HEK293 (cell line): Measurements from ENCODE around the gene PHC1.
A peak's percentile ranks its signal among the peaks of the same experiment; 100 is the strongest.
"Not testable (repeated sequence)": the region's sequence is repeated elsewhere in the genome, so short reads cannot be mapped to it uniquely, and the experiment has no call there.

Experiments
- CTCF ChIA-PET: fragments of 350-600 bp; formaldehyde crosslinking; extraction: SDS; loops from one replicate; lab custom pipeline; 2021; ENCODE audit warnings: antibody characterized with exemption; lab: Yijun Ruan, JAX
- POLR2A ChIA-PET: fragments of 300-600 bp; formaldehyde crosslinking; extraction: SDS; loops from one replicate; lab custom pipeline; 2020; ENCODE audit warnings: antibody characterized with exemption, inconsistent platforms; lab: Yijun Ruan, JAX
- H3K27ac ChIP-seq: fragments of 200-500 bp; sonication (Bioruptor generic); 2 replicates; pipeline ENCODE4 v1.5.1; 2014; ENCODE audit warnings: low read depth, low read length, control low read depth, inconsistent platforms; ENCODE audit errors: extremely low read depth
- H3K36me3 ChIP-seq, 2 experiments: fragments of 200-500 bp in 1 of 2; sonication (Bioruptor generic) in 1 of 2; 1 replicate in 1 of 2; 2 replicates in 1 of 2; pipeline ENCODE4 v1.5.1; 2014 to 2017; ENCODE audit warnings: inconsistent platforms in 2 of 2, low read length in 2 of 2; ENCODE audit not compliant: control insufficient read depth in 2 of 2, insufficient read depth in 1 of 2
- H3K4me1 ChIP-seq: fragments of 200-500 bp; sonication (Bioruptor generic); 2 replicates; pipeline ENCODE4 v1.5.1; 2014; ENCODE audit warnings: mild to moderate bottlenecking, low read length, inconsistent platforms; ENCODE audit not compliant: control insufficient read depth, insufficient read depth
- H3K4me3 ChIP-seq: 2 replicates; pipeline ENCODE4 v1.5.1; 2011; ENCODE audit warnings: low read depth, mild to moderate bottlenecking, control low read depth, low read length, moderate library complexity
- H3K9me3 ChIP-seq: fragments of 200-500 bp; sonication (Bioruptor generic); 2 replicates; pipeline ENCODE4 v1.5.1; 2014; ENCODE audit warnings: low read depth, low read length, inconsistent platforms; ENCODE audit not compliant: control insufficient read depth, insufficient read depth
- GLIS1 ChIP-seq: fragments of 450-650 bp; formaldehyde crosslinking; IDR thresholded peaks from 2 replicates; pipeline ENCODE4 v1.5.1; 2016; ENCODE audit warnings: missing biosample characterization, missing genetic modification characterization
- KLF1 ChIP-seq: fragments of 450-650 bp; formaldehyde crosslinking; IDR thresholded peaks from 2 replicates; pipeline ENCODE4 v1.5.1; 2016; ENCODE audit warnings: missing biosample characterization, missing genetic modification characterization
- RBAK ChIP-seq: fragments of 450-650 bp; formaldehyde crosslinking; IDR thresholded peaks from 2 replicates; pipeline ENCODE4 v1.5.1; 2016; ENCODE audit warnings: missing biosample characterization, missing genetic modification characterization
- REST ChIP-seq: fragments of 450-650 bp; formaldehyde crosslinking; IDR thresholded peaks from 2 replicates; pipeline ENCODE4 v1.5.1; 2016; ENCODE audit warnings: missing biosample characterization, missing genetic modification characterization
- SCRT2 ChIP-seq: fragments of 450-650 bp; formaldehyde crosslinking; IDR thresholded peaks from 2 replicates; pipeline ENCODE4 v1.5.1; 2016; ENCODE audit warnings: missing biosample characterization, missing genetic modification characterization
- ZEB2 ChIP-seq: fragments of 450-650 bp; formaldehyde crosslinking; IDR thresholded peaks from 2 replicates; pipeline ENCODE4 v1.5.1; 2016; ENCODE audit warnings: missing biosample characterization, missing genetic modification characterization
- ZFP37 ChIP-seq: fragments of 450-650 bp; formaldehyde crosslinking; IDR thresholded peaks from 2 replicates; pipeline ENCODE4 v1.5.1; 2016; ENCODE audit warnings: missing biosample characterization, missing genetic modification characterization
- ZNF169 ChIP-seq: fragments of 450-650 bp; formaldehyde crosslinking; IDR thresholded peaks from 2 replicates; pipeline ENCODE4 v1.5.1; 2016; ENCODE audit warnings: missing biosample characterization, missing genetic modification characterization
- ZNF184 ChIP-seq: fragments of 450-650 bp; IDR thresholded peaks from 2 replicates; pipeline ENCODE4 v1.5.1; 2018; ENCODE audit warnings: missing biosample characterization, mild to moderate bottlenecking, missing genetic modification characterization
- ZNF2 ChIP-seq: fragments of 450-650 bp; formaldehyde crosslinking; IDR thresholded peaks from 2 replicates; pipeline ENCODE4 v1.5.1; 2016; ENCODE audit warnings: missing biosample characterization, missing genetic modification characterization
- ZNF202 ChIP-seq: fragments of 450-650 bp; formaldehyde crosslinking; IDR thresholded peaks from 2 replicates; pipeline ENCODE4 v1.5.1; 2016; ENCODE audit warnings: missing biosample characterization, missing genetic modification characterization, borderline replicate concordance
- ZNF211 ChIP-seq: fragments of 450-650 bp; formaldehyde crosslinking; IDR thresholded peaks from 2 replicates; pipeline ENCODE4 v1.5.1; 2016; ENCODE audit warnings: low read depth, missing biosample characterization, missing genetic modification characterization
- ZNF274 ChIP-seq, 2 experiments: fragments of 200-500 bp in 1 of 2; fragments of 450-650 bp in 1 of 2; sonication (Bioruptor generic) in 1 of 2; formaldehyde crosslinking in 1 of 2; IDR thresholded peaks; 2 replicates each; pipeline versions ENCODE4 v1.5.1 to v1.6.1; 2014 to 2016; ENCODE audit warnings: borderline replicate concordance in 1 of 2, inconsistent platforms in 1 of 2, low read length in 1 of 2, missing biosample characterization in 1 of 2, missing genetic modification characterization in 1 of 2
- ZNF302 ChIP-seq: fragments of 450-650 bp; formaldehyde crosslinking; IDR thresholded peaks from 2 replicates; pipeline ENCODE4 v1.5.1; 2016; ENCODE audit warnings: missing biosample characterization, missing genetic modification characterization, low read depth
- ZNF324 ChIP-seq: fragments of 450-650 bp; formaldehyde crosslinking; IDR thresholded peaks from 2 replicates; pipeline ENCODE4 v1.5.1; 2016; ENCODE audit warnings: missing biosample characterization, missing genetic modification characterization
- ZNF335 ChIP-seq: fragments of 450-650 bp; formaldehyde crosslinking; conservative IDR thresholded peaks from 2 replicates; pipeline ENCODE4 v1.5.1; 2016; ENCODE audit warnings: missing biosample characterization, missing genetic modification characterization
- ZNF394 ChIP-seq: fragments of 450-650 bp; formaldehyde crosslinking; IDR thresholded peaks from 2 replicates; pipeline ENCODE4 v1.5.1; 2016; ENCODE audit warnings: missing biosample characterization, missing genetic modification characterization, mild to moderate bottlenecking, moderate library complexity, borderline replicate concordance
- TF ChIP-seq, protein P1 (sequence below): fragments of 450-650 bp; formaldehyde crosslinking; IDR thresholded peaks from 2 replicates; pipeline ENCODE4 v1.5.1; 2016; ENCODE audit warnings: missing biosample characterization, missing genetic modification characterization
- TF ChIP-seq, protein P2 (sequence below): fragments of 450-650 bp; formaldehyde crosslinking; IDR thresholded peaks from 2 replicates; pipeline ENCODE4 v1.5.1; 2017; ENCODE audit warnings: missing biosample characterization, missing genetic modification characterization

Gene PHC1

GRCh38 chr12:8937842-8938442 is 23.6 kb downstream of the PHC1 start:
- not testable (repeated sequence) for H3K9me3 ChIP-seq, H3K4me1 ChIP-seq, H3K27ac ChIP-seq, H3K4me3 ChIP-seq
- ChIA-PET POLR2A (interaction anchor here (0.7 to 1.8 kb wide), 2 partner anchors 11 to 790 kb away, joined by 3 to 8 read pairs; partner anchors contain the start of gene M6PR), CTCF (interaction anchor here (0.6 kb wide), 1 partner anchor 33 kb away, joined by 3 read pairs; no protein-coding TSS in a partner anchor)
- peak; percentile 89 for TF ChIP-seq REST (tag by site-specific recombination)
- H3K36me3 ChIP-seq, result peaks cover 21 to 64% of the 10 kb centered on the region in 2 experiments

DNA sequence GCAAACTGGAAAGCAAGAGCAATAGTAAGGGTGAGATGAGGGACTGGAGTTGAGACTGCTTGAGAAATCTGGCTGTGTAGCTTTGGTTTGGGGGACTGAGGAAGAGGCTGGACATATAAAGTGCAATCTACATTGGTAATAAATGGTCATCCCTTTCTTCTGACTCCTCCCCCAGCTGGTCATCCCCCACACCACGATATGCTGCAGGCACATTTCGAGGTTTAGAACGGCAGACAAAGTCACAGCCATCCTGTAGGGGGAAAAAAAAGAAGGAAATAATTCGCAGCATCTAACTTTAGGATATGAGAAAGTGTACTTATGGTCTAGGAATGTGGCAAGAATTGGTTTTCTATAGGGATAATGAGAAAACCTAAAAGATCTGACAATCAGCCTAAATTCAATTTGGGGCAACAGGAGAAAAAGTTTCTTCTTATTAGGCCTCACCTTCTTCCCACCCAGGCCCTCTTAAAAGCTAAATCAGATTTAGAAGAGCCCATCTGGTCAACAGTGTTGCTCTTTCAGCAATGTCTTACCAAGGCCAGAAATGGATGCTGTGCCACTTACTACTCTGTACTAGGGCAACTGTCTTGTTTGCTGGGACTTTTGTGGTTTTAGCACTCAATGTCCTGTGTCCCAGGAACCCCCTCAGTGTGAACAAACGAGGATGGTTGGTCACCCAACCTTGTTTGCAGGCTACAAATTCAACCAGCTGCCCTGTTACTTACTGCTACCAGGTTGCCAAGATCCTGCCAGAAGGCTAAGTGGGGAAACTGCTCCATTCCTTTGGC is 27.6 kb downstream of the PHC1 start:
- CTCF ChIA-PET, result no interaction called here

GRCh38 chr12:8943565-8944186 is 29.4 kb downstream of the PHC1 start:
- H3K36me3 ChIP-seq, result peaks cover 38 to 66% of the 10 kb centered on the region in 2 experiments
- POLR2A ChIA-PET, result interaction anchor here (0.6 kb wide), 1 partner anchor 16 kb away, joined by 3 read pairs; no protein-coding TSS in a partner anchor

More for the DNA sequence above, 27.6 kb downstream of the PHC1 start:
- H3K4me3 ChIP-seq, result no peak overlapping the region
- H3K9me3 ChIP-seq, result no peaks in the 10 kb centered on the region
- peaks cover 43 to 80% of the 10 kb centered on the region in 2 experiments for H3K36me3 ChIP-seq
- POLR2A ChIA-PET, result interaction anchor here (0.6 kb wide), 1 partner anchor 247 kb away, joined by 6 read pairs; no protein-coding TSS in a partner anchor
- peaks cover under 1% of the 10 kb centered on the region; the same call in 1 of the 2 replicates for H3K4me1 ChIP-seq
- no peak for TF ChIP-seq RBAK (tag by site-specific recombination)
- TF ChIP-seq ZNF324 (tag by site-specific recombination), result no peak
- TF ChIP-seq, protein P1, sequence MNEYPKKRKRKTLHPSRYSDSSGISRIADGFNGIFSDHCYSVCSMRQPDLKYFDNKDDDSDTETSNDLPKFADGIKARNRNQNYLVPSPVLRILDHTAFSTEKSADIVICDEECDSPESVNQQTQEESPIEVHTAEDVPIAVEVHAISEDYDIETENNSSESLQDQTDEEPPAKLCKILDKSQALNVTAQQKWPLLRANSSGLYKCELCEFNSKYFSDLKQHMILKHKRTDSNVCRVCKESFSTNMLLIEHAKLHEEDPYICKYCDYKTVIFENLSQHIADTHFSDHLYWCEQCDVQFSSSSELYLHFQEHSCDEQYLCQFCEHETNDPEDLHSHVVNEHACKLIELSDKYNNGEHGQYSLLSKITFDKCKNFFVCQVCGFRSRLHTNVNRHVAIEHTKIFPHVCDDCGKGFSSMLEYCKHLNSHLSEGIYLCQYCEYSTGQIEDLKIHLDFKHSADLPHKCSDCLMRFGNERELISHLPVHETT, result no peak
- TF ChIP-seq GLIS1 (tag by site-specific recombination), result no peak
- no peak for TF ChIP-seq ZNF169 (tag by site-specific recombination)
- H3K27ac ChIP-seq, result no peak overlapping the region

DNA sequence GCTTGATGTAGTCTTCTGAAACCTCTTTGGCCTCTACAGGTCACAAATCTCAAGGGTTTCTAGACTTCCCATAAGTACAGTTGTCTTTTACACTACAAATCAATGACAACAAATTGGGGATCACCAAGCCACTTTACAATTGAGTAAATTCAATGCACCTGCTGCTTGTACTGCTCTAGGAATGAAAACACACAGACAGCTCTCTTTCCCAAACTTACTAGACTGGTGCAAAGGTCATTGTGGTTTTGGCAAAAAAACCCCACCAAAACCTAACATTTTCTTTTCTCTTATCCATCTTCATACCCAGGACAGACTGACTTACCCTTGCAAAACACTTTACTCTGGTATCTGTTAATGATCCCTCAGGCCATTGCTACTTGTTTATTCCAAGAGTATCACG is 32.4 kb downstream of the PHC1 start:
- ChIA-PET CTCF (interaction anchor here (0.9 to 1.8 kb wide), 2 partner anchors 265 to 290 kb away, joined by 4 to 7 read pairs; no protein-coding TSS in a partner anchor), POLR2A (no interaction called here)
- H3K36me3 ChIP-seq, result peaks cover 35 to 53% of the 10 kb centered on the region in 2 experiments
- no peak overlapping the region for H3K4me3 ChIP-seq
- no peaks in the 10 kb centered on the region for H3K9me3 ChIP-seq
- no peak overlapping the region for H3K27ac ChIP-seq
- peaks cover 9% of the 10 kb centered on the region for H3K4me1 ChIP-seq
- TF ChIP-seq ZNF2 (tag by site-specific recombination), result no peak
- TF ChIP-seq ZNF211 (tag by site-specific recombination), result no peak
- no peak for TF ChIP-seq ZFP37 (tag by site-specific recombination)
- no peak for TF ChIP-seq ZNF335 (tag by site-specific recombination)
- no peak for TF ChIP-seq ZNF394
- TF ChIP-seq, protein P2, sequence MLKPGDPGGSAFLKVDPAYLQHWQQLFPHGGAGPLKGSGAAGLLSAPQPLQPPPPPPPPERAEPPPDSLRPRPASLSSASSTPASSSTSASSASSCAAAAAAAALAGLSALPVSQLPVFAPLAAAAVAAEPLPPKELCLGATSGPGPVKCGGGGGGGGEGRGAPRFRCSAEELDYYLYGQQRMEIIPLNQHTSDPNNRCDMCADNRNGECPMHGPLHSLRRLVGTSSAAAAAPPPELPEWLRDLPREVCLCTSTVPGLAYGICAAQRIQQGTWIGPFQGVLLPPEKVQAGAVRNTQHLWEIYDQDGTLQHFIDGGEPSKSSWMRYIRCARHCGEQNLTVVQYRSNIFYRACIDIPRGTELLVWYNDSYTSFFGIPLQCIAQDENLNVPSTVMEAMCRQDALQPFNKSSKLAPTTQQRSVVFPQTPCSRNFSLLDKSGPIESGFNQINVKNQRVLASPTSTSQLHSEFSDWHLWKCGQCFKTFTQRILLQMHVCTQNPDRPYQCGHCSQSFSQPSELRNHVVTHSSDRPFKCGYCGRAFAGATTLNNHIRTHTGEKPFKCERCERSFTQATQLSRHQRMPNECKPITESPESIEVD (tag by site-specific recombination), result no peak
- no peak for TF ChIP-seq ZNF202 (tag by site-specific recombination)
- TF ChIP-seq KLF1 (tag by site-specific recombination), result no peak
- TF ChIP-seq ZNF302, result no peak
- no peak for TF ChIP-seq ZNF274 (IDR thresholded peaks at IDR 0.05; ENCODE audit: low read length)
- TF ChIP-seq ZNF274 (tag by site-specific recombination; IDR thresholded peaks at IDR 0.05; ENCODE audit: borderline replicate concordance), result no peak
- TF ChIP-seq SCRT2 (tag by site-specific recombination), result no peak

More at GRCh38 chr12:8943565-8944186, 29.4 kb downstream of the PHC1 start:
- peaks cover 9% of the 10 kb centered on the region for H3K4me1 ChIP-seq
- H3K4me3 ChIP-seq, result no peak overlapping the region
- no peak overlapping the region for H3K27ac ChIP-seq
- CTCF ChIA-PET, result no interaction called here
- no peaks in the 10 kb centered on the region for H3K9me3 ChIP-seq
- TF ChIP-seq ZEB2 (no peak), ZNF184 (tag by site-specific recombination) (no peak)
